ENCODE measurements around the gene ITFG1. TPM values are rescaled to one million over a fixed set of nuclear protein-coding genes. Genes with fewer than 3 reads are reported as not detected.

ITFG1 gene
- total RNA-seq, 1 experiment from 2014 or later, result 18.0 TPM

DNA sequence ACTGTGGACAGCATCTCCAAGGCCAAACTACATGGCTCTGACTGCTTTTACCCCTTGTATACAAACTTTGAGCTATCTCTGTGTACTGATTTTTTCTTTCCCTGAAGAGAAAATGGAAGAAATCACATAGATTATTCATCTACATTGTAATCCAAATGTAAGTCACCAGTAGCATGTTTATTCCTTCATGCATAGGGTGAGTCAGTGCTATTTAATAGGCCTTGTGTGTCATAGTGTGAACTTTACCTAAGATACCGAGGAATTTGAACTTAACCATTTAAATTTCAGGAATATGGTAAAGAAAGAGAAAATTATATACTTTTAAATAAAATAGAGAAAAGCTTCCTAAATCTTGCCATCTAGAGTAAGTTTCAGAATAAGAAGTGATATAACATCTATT lies 16.8 kb upstream of the ITFG1 start:
- Histone ChIP-seq H2AK5ac (ENCODE audit: insufficient read length, low read length) (no peak overlapping the region), H3K79me1 (ENCODE audit: insufficient read depth, low read depth, low read length, poor library complexity, severe bottlenecking) (no peaks in the 10 kb centered on the region), H4K5ac (ENCODE audit: insufficient read length, low read depth, low read length) (no peak overlapping the region), H3K27me3 (ENCODE audit: insufficient read depth, low read length) (no peaks in the 10 kb centered on the region), H3K14ac (ENCODE audit: insufficient read depth, low read length) (no peak overlapping the region), H3K56ac (ENCODE audit: insufficient read length, low read depth, low read length) (no peak overlapping the region), H3K4me1 (ENCODE audit: insufficient read depth, low read length) (no peaks in the 10 kb centered on the region), H3T11ph (ENCODE audit: low read length) (no peak overlapping the region), H4K91ac (ENCODE audit: insufficient read length, low read depth, low read length) (no peak overlapping the region), H3K9ac (ENCODE audit: extremely low read depth, insufficient read length, low read length) (no peak overlapping the region), H4K20me1 (ENCODE audit: control insufficient read depth, insufficient read depth, insufficient read length) (no peaks in the 10 kb centered on the region), H3K9me3 (ENCODE audit: control insufficient read depth, low read depth, low read length) (no peaks in the 10 kb centered on the region), H2BK5ac (ENCODE audit: insufficient read length, low read length) (no peak overlapping the region), H3K4ac (ENCODE audit: low read depth, low read length) (no peak overlapping the region), H2BK15ac (ENCODE audit: low read depth, low read length) (no peak overlapping the region), H3K23ac (ENCODE audit: insufficient read length, low read depth, low read length) (no peak overlapping the region), H3K23me2 (ENCODE audit: insufficient read length, low read depth, low read length, poor library complexity, severe bottlenecking) (no peaks in the 10 kb centered on the region), H3K4me2 (ENCODE audit: insufficient read depth, insufficient read length, low read length) (no peak overlapping the region), H3K79me2 (ENCODE audit: insufficient read depth, low read length) (no peaks in the 10 kb centered on the region), H2AFZ (ENCODE audit: low read length) (no peak overlapping the region), H4K8ac (replicated peaks; ENCODE audit: insufficient read length, low read depth, low read length) (no peak overlapping the region), H2BK20ac (ENCODE audit: low read depth, low read length, poor library complexity, severe bottlenecking) (no peak overlapping the region), H3K18ac (ENCODE audit: insufficient read length, low read depth, low read length) (no peak overlapping the region), H2BK120ac (ENCODE audit: low read depth, low read length, poor library complexity, severe bottlenecking) (no peak overlapping the region), H2BK12ac (ENCODE audit: insufficient read length, low read depth, low read length) (no peak overlapping the region), H3K27ac (ENCODE audit: insufficient read length, low read depth, low read length) (no peak overlapping the region)
- no peak for DNase-seq
- Mint-ChIP-seq H3K27me3 (ENCODE audit: low read depth) (no peaks in the 10 kb centered on the region), H3K27ac (no peak overlapping the region), H3K4me3 (no peak overlapping the region), H3K9me3 (no peaks in the 10 kb centered on the region), H3K36me3 (ENCODE audit: insufficient read depth in 1 of 3, low read depth in 3 of 3) (no peaks in the 10 kb centered on the region), H3K4me1 (peaks cover 0 to 7% of the 10 kb centered on the region in 2 experiments; a peak in 2 of 4 replicates)
- no peak for TF ChIP-seq CTCF (conservative IDR thresholded peaks at IDR 0.05)
- no CpG with 5 or more reads among the region's 1 CpG for WGBS (ENCODE audit: extremely low coverage, insufficient read length, low lambda C conversion rate)
